Liver (tissue), 9 donors: ENCODE data around the gene AP4S1. TPM values are rescaled to one million over a fixed set of nuclear protein-coding genes. Genes with fewer than 3 reads are reported as not detected.
"Not testable (repeated sequence)": the region's sequence is repeated elsewhere in the genome, so short reads cannot be mapped to it uniquely, and the experiment has no call there.

Source experiments
- DNase-seq: peaks from one replicate; pipeline ENCODE4 v3.0.0-alpha.2; 2017; ENCODE audit warnings: low spot score
- H3K27ac ChIP-seq, 2 donors: one replicate each; pipeline ENCODE4 v1.7.0; 2013; ENCODE audit warnings: inconsistent platforms in 2 of 2, low read length in 2 of 2, control low read depth in 1 of 2, low read depth in 1 of 2, mild to moderate bottlenecking in 1 of 2
- H3K27me3 ChIP-seq, 4 donors: one replicate each; pipeline versions ENCODE4 v1.6.1 to v1.7.0; 2013; ENCODE audit warnings: low read length in 3 of 4, inconsistent platforms in 1 of 4, mild to moderate bottlenecking in 1 of 4, moderate library complexity in 1 of 4; ENCODE audit not compliant: control insufficient read depth in 4 of 4, insufficient read depth in 4 of 4
- H3K36me3 ChIP-seq, 4 donors: one replicate each; pipeline versions ENCODE4 v1.6.1 to v1.7.0; 2013; ENCODE audit warnings: low read length in 3 of 4, mild to moderate bottlenecking in 3 of 4, low read depth in 1 of 4, moderate library complexity in 1 of 4; ENCODE audit not compliant: control insufficient read depth in 4 of 4, insufficient read depth in 3 of 4
- H3K4me1 ChIP-seq, 4 donors: one replicate each; pipeline versions ENCODE4 v1.6.1 to v1.7.0; 2013; ENCODE audit warnings: low read length in 3 of 4, mild to moderate bottlenecking in 3 of 4, moderate library complexity in 1 of 4; ENCODE audit not compliant: control insufficient read depth in 4 of 4, insufficient read depth in 4 of 4
- H3K4me3 ChIP-seq, 3 donors: one replicate each; pipeline versions ENCODE4 v1.6.1 to v1.7.0; 2013; ENCODE audit warnings: low read length in 3 of 3, control low read depth in 1 of 3, low read depth in 1 of 3, mild to moderate bottlenecking in 1 of 3
- H3K9ac ChIP-seq, 2 donors: one replicate each; pipeline ENCODE4 v1.7.0; 2013; ENCODE audit warnings: low read length in 2 of 2, mild to moderate bottlenecking in 2 of 2, moderate library complexity in 2 of 2, control low read depth in 1 of 2, low read depth in 1 of 2
- H3K9me3 ChIP-seq, 4 donors: one replicate each; pipeline versions ENCODE4 v1.6.1 to v1.7.0; 2013; ENCODE audit warnings: low read length in 3 of 4; ENCODE audit not compliant: control insufficient read depth in 4 of 4
- ATF3 ChIP-seq: IDR thresholded peaks from 2 replicates; pipeline ENCODE4 v1.6.1; 2016; ENCODE audit warnings: antibody characterized with exemption
- CTCF ChIP-seq: fragments of 150-350 bp; IDR thresholded peaks from 2 replicates; pipeline ENCODE4 v1.5.1; 2017; ENCODE audit warnings: improper control_type of control experiment, low read depth, low read length; ENCODE audit not compliant: missing input control
- EGR1 ChIP-seq, 2 donors: IDR thresholded peaks; 2 replicates each; pipeline ENCODE4 v1.6.1; 2016 to 2018; ENCODE audit warnings: antibody characterized with exemption in 2 of 2, low read depth in 2 of 2
- FOXA1 ChIP-seq: IDR thresholded peaks from 2 replicates; pipeline ENCODE4 v1.6.1; 2016; ENCODE audit warnings: antibody characterized with exemption
- GABPA ChIP-seq, 2 donors: IDR thresholded peaks in 1 of 2; conservative IDR thresholded peaks in 1 of 2; 2 replicates each; pipeline ENCODE4 v1.6.1; 2016; ENCODE audit warnings: antibody characterized with exemption in 2 of 2, mild to moderate bottlenecking in 1 of 2, moderate library complexity in 1 of 2
- HNF4G ChIP-seq: IDR thresholded peaks from 2 replicates; pipeline ENCODE4 v1.6.1; 2016; ENCODE audit warnings: antibody characterized with exemption
- JUND ChIP-seq, 2 donors: IDR thresholded peaks; 2 replicates each; pipeline ENCODE4 v1.6.1; 2016; ENCODE audit warnings: antibody characterized with exemption in 2 of 2
- MAX ChIP-seq: IDR thresholded peaks from 2 replicates; pipeline ENCODE4 v1.6.1; 2016; ENCODE audit warnings: antibody characterized with exemption
- NR2F2 ChIP-seq: IDR thresholded peaks from 2 replicates; pipeline ENCODE4 v1.6.1; 2016; ENCODE audit warnings: antibody characterized with exemption
- RAD21 ChIP-seq, 2 donors: IDR thresholded peaks; 2 replicates each; pipeline ENCODE4 v1.6.1; 2016; ENCODE audit warnings: antibody characterized with exemption in 2 of 2, mild to moderate bottlenecking in 2 of 2
- REST ChIP-seq: IDR thresholded peaks from 2 replicates; pipeline ENCODE4 v1.6.1; 2016; ENCODE audit warnings: antibody characterized with exemption, mild to moderate bottlenecking
- RXRA ChIP-seq, 2 donors: IDR thresholded peaks; 2 replicates each; pipeline ENCODE4 v1.6.1; 2017 to 2018; ENCODE audit warnings: antibody characterized with exemption in 2 of 2, mild to moderate bottlenecking in 1 of 2
- TAF1 ChIP-seq: conservative IDR thresholded peaks from 2 replicates; pipeline ENCODE4 v1.6.1; 2016; ENCODE audit warnings: antibody characterized with exemption, mild to moderate bottlenecking
- YY1 ChIP-seq: IDR thresholded peaks from 2 replicates; pipeline ENCODE4 v1.6.1; 2016; ENCODE audit warnings: antibody characterized with exemption, mild to moderate bottlenecking
- ZBTB33 ChIP-seq: IDR thresholded peaks from 2 replicates; pipeline ENCODE4 v1.6.1; 2016; ENCODE audit warnings: antibody characterized with exemption
- WGBS: extraction: QIAGEN DNeasy Blood & Tissue Kit; methylation state at CpG from one replicate; pipeline ENCODE4 v1.1.7; 2013; 5-methylcytosine and 5-hydroxymethylcytosine counted together
- polyA plus RNA-seq, 2 donors: library from polyadenylated mRNA; stranded (reverse) in 1 of 2; unstranded in 1 of 2; fragments of 200-250 nt in 1 of 2; fragments of >200 nt in 1 of 2; fragmentation: Nextera tagmentation in 1 of 2; extraction: Ambion mirVana in 1 of 2; gene quantifications; one replicate each; pipeline versions ENCODE4 v1.2.1 to v1.2.3, GENCODE V29; 2013 to 2015
- total RNA-seq, 2 donors: library from RNA; depleted of rRNA; stranded (reverse); fragments of >200 nt; gene quantifications; one replicate each; pipeline ENCODE4 v1.2.3, GENCODE V29; 2014
- donor health status: healthy.
- donor health status: healthy.
- donor health status: healthy.
- donor health status: healthy.
- donor health status: healthy.

Gene AP4S1
- total and polyA plus RNA-seq, 4 donors = 1.3 to 4.3 (median 1.7) TPM

- Histone ChIP-seq H3K27ac (no peak overlapping the region), H3K27me3 (no peaks in the 10 kb centered on the region), H3K4me1 (peaks cover 0 to 7% (median 5%) of the 10 kb centered on the region in 4 donors), H3K4me3 (no peak overlapping the region), H3K9me3 (no peaks in the 10 kb centered on the region), H3K9ac (no peak overlapping the region), H3K36me3 (no peaks in the 10 kb centered on the region)
- DNase-seq = no peak
- no peak for TF ChIP-seq EGR1 (IDR thresholded peaks at IDR 0.05; ENCODE audit: low read depth in 2 of 2)
- TF ChIP-seq NR2F2 = no peak
- TF ChIP-seq RXRA (IDR thresholded peaks at IDR 0.05) = no peak
- no peak for TF ChIP-seq HNF4G
- no peak for TF ChIP-seq FOXA1
- no peak for TF ChIP-seq JUND (IDR thresholded peaks at IDR 0.05)
- TF ChIP-seq RAD21 (IDR thresholded peaks at IDR 0.05) = no peak
- no peak for TF ChIP-seq TAF1
- TF ChIP-seq ATF3 = no peak
- 92% methylated on average over 6 of the region's 6 CpGs for WGBS
Measured at GRCh38 chr14:31060253-31060875, 34.9 kb downstream of the AP4S1 start.

- H3K9me3 ChIP-seq, H3K27me3 ChIP-seq, H3K36me3 ChIP-seq, H3K4me3 ChIP-seq, DNase-seq, H3K27ac ChIP-seq, H3K4me1 ChIP-seq, H3K9ac ChIP-seq: not testable (repeated sequence)
- 92% methylated on average over 8 of the region's 8 CpGs for WGBS
Measured at GRCh38 chr14:31062908-31063307, 37.5 kb downstream of the AP4S1 start.

GRCh38 chr14:31068235-31068634 is 42.8 kb downstream of the AP4S1 start:
- H3K27ac ChIP-seq = no peak overlapping the region
- no peaks in the 10 kb centered on the region for H3K36me3 ChIP-seq
- H3K9me3 ChIP-seq = no peaks in the 10 kb centered on the region
- 85% methylated on average over 1 of the region's 1 CpG for WGBS
- H3K4me3 ChIP-seq = no peak overlapping the region
- no peaks in the 10 kb centered on the region for H3K27me3 ChIP-seq
- H3K9ac ChIP-seq = no peak overlapping the region
- no peak for DNase-seq
- peak; percentile 14 for TF ChIP-seq MAX
- no peak for TF ChIP-seq JUND (IDR thresholded peaks at IDR 0.05)
- H3K4me1 ChIP-seq = no peaks in the 10 kb centered on the region

- Histone ChIP-seq H3K9ac (no peak overlapping the region), H3K4me3 (no peak overlapping the region), H3K36me3 (peaks cover 0 to 2% (median 0%) of the 10 kb centered on the region in 4 donors), H3K27me3 (no peaks in the 10 kb centered on the region), H3K27ac (no peak overlapping the region), H3K9me3 (no peaks in the 10 kb centered on the region), H3K4me1 (no peaks in the 10 kb centered on the region)
- DNase-seq = no peak
- 89% methylated on average over 3 of the region's 3 CpGs for WGBS
- TF ChIP-seq FOXA1 (no peak), ZBTB33 (no peak), RAD21 (IDR thresholded peaks at IDR 0.05) (no peak), MAX (no peak), NR2F2 (no peak), TAF1 (no peak), RXRA (IDR thresholded peaks at IDR 0.05) (no peak), REST (no peak), GABPA (IDR thresholded peaks at IDR 0.05 in 1 of 2, conservative IDR thresholded peaks at IDR 0.05 in 1 of 2) (no peak), CTCF (no peak), JUND (IDR thresholded peaks at IDR 0.05) (no peak), YY1 (no peak)
Measured at GRCh38 chr14:31069343-31069742, 43.9 kb downstream of the AP4S1 start.
